OCI-LY7 (cell line): ENCODE data around the gene TSPAN19. TPM values are rescaled to one million over a fixed set of nuclear protein-coding genes. Genes with fewer than 3 reads are reported as not detected.

ENCODE experiments used
- BruUV-seq: library from RNA; stranded (reverse); fragments of 400-500 nt; replicated peaks from 2 replicates; lab custom pipeline; 2021; lab: Mats Ljungman, UMichigan
- CTCF ChIA-PET: fragments of 300-600 bp; sonication (Branson Sonifier 250); formaldehyde crosslinking; loops from one replicate; lab custom pipeline; 2022; ENCODE audit warnings: antibody characterized with exemption; ENCODE audit not compliant: unreplicated experiment; lab: Charles Lee
- POLR2A ChIA-PET: fragments of 300-600 bp; sonication (Branson Sonifier 250); formaldehyde crosslinking; loops from one replicate; lab custom pipeline; 2022; ENCODE audit warnings: antibody characterized with exemption; lab: Charles Lee
- DNase-seq: peaks from one replicate; pipeline ENCODE4 v3.0.0-alpha.2; 2015; ENCODE audit warnings: low spot score
- H2AFZ ChIP-seq: fragments of 200-600 bp; sonication (generic), shearing (Covaris generic); 2 replicates; pipeline ENCODE4 v1.6.1; 2014; ENCODE audit warnings: mild to moderate bottlenecking, antibody characterized with exemption, low read length, moderate library complexity
- H3K27ac ChIP-seq: fragments of 200-600 bp; sonication (generic); 2 replicates; pipeline ENCODE4 v1.5.1; 2014; ENCODE audit warnings: mixed run types, low read depth, mild to moderate bottlenecking, moderate library complexity, low read length, inconsistent platforms; ENCODE audit not compliant: poor library complexity, severe bottlenecking
- H3K36me3 ChIP-seq: fragments of 200-600 bp; sonication (generic); 2 replicates; pipeline ENCODE4 v1.6.1; 2014; ENCODE audit warnings: mild to moderate bottlenecking, antibody characterized with exemption, low read length, moderate library complexity, mixed read lengths; ENCODE audit not compliant: insufficient read depth
- H3K4me1 ChIP-seq: fragments of 200-600 bp; sonication (generic); 2 replicates; pipeline ENCODE4 v1.5.1; 2014; ENCODE audit warnings: mild to moderate bottlenecking, low read length; ENCODE audit not compliant: insufficient read depth, poor library complexity, severe bottlenecking
- H3K4me2 ChIP-seq: fragments of 200-600 bp; sonication (generic); 2 replicates; pipeline ENCODE4 v1.6.1; 2014; ENCODE audit warnings: mild to moderate bottlenecking, low read length
- H3K4me3 ChIP-seq: fragments of 200-600 bp; sonication (generic); 2 replicates; pipeline ENCODE4 v1.5.1; 2014; ENCODE audit warnings: mild to moderate bottlenecking, low read depth, low read length; ENCODE audit not compliant: poor library complexity, severe bottlenecking
- H3K79me2 ChIP-seq: fragments of 200-600 bp; sonication (generic); 2 replicates; pipeline ENCODE4 v1.6.1; 2016; ENCODE audit warnings: low read depth, mild to moderate bottlenecking, low read length, moderate library complexity, mixed read lengths; ENCODE audit not compliant: insufficient read depth
- H3K9me2 ChIP-seq: fragments of 200-600 bp; sonication (generic); 2 replicates; pipeline ENCODE4 v1.6.1; 2016; ENCODE audit warnings: mild to moderate bottlenecking, low read length, mixed read lengths; ENCODE audit not compliant: insufficient read depth
- H3K9me3 ChIP-seq: fragments of 200-600 bp; sonication (generic); 2 replicates; pipeline ENCODE4 v1.6.1; 2014; ENCODE audit warnings: mild to moderate bottlenecking, mixed run types, low read length, mixed read lengths
- H4K20me1 ChIP-seq: fragments of 200-600 bp; sonication (generic); 2 replicates; pipeline ENCODE4 v1.6.1; 2014; ENCODE audit warnings: mild to moderate bottlenecking, antibody characterized with exemption, low read length, moderate library complexity, mixed read lengths; ENCODE audit not compliant: insufficient read depth
- EZH2phosphoT487 ChIP-seq: fragments of 200-600 bp; sonication (generic); IDR thresholded peaks from 2 replicates; pipeline ENCODE4 v1.6.1; 2018; ENCODE audit warnings: low read depth, borderline replicate concordance, mild to moderate bottlenecking, mixed run types, antibody characterized with exemption, low read length, moderate library complexity, mixed read lengths
- intact Hi-C: fragments of 100-400 bp; cut with micrococcal nuclease; formaldehyde crosslinking; loops from one replicate; pipeline ENCODE4 v1.10.0; 2022; ENCODE audit not compliant: unreplicated experiment
- total RNA-seq, 2 experiments: library from RNA; depleted of rRNA in 1 of 2; stranded (reverse); fragments of >200 nt in 1 of 2; shearing (Covaris generic) in 1 of 2; gene quantifications; 2 replicates each; pipeline ENCODE4 v1.2.3, GENCODE V29; 2014 to 2022
- TF ChIP-seq, protein P1 (sequence below): fragments of 200-600 bp; sonication (generic); conservative IDR thresholded peaks from 2 replicates; pipeline ENCODE4 v1.5.1; 2014; ENCODE audit warnings: mild to moderate bottlenecking, antibody characterized with exemption, low read length, moderate library complexity, mixed read lengths

TSPAN19 gene
- total RNA-seq, 2 experiments from 2014 or later = not detected

DNA sequence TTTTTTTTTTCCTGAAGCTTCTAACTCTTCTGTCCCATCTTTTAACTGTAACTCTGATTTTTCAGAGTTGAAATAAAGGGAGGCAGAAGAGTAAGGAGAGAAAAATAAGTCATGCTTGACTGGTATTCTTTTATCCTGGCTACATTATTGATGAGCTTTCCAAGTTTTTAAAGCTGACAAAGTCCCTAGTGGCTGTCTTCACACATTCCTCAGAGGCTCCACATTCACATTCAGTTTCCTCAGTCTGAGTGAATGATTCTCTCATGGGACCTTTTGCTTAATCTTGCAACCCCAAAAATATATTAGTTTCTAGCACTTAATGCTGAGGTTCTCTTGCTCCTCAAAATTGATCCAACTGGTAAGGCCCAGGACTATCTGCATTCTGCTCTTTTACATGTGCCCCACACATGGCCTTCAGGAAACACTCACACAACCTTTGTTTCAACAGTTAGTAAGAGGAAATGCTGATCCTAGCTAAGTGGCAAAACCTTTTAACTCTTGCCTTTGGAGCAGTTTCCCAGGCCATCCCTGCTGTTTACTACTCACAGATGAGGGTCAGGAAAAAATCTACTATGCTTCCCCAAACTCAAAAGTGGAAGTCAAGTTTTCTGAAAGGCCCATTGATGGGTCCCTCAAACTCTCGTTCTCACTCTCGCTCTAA, 61.8 kb downstream of the TSPAN19 start:
- CTCF ChIA-PET = no interaction called here
- Histone ChIP-seq H2AFZ (no peak overlapping the region), H3K36me3 (no peaks in the 10 kb centered on the region), H3K4me2 (no peak overlapping the region), H3K27ac (no peak overlapping the region), H3K9me3 (no peaks in the 10 kb centered on the region), H3K4me1 (no peaks in the 10 kb centered on the region), H3K4me3 (no peak overlapping the region), H3K9me2 (no peaks in the 10 kb centered on the region), H4K20me1 (no peaks in the 10 kb centered on the region), H3K79me2 (no peaks in the 10 kb centered on the region)
- POLR2A ChIA-PET = interaction anchor here (1.1 kb wide), 1 partner anchor 103 kb away, joined by 4 read pairs; no protein-coding TSS in a partner anchor
- TF ChIP-seq, protein P1, sequence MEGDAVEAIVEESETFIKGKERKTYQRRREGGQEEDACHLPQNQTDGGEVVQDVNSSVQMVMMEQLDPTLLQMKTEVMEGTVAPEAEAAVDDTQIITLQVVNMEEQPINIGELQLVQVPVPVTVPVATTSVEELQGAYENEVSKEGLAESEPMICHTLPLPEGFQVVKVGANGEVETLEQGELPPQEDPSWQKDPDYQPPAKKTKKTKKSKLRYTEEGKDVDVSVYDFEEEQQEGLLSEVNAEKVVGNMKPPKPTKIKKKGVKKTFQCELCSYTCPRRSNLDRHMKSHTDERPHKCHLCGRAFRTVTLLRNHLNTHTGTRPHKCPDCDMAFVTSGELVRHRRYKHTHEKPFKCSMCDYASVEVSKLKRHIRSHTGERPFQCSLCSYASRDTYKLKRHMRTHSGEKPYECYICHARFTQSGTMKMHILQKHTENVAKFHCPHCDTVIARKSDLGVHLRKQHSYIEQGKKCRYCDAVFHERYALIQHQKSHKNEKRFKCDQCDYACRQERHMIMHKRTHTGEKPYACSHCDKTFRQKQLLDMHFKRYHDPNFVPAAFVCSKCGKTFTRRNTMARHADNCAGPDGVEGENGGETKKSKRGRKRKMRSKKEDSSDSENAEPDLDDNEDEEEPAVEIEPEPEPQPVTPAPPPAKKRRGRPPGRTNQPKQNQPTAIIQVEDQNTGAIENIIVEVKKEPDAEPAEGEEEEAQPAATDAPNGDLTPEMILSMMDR = no peak
- no peak for TF ChIP-seq EZH2phosphoT487
- intact Hi-C loops = no loop called here
- DNase-seq = no peak
- no TSS peak for BruUV-seq

DNA sequence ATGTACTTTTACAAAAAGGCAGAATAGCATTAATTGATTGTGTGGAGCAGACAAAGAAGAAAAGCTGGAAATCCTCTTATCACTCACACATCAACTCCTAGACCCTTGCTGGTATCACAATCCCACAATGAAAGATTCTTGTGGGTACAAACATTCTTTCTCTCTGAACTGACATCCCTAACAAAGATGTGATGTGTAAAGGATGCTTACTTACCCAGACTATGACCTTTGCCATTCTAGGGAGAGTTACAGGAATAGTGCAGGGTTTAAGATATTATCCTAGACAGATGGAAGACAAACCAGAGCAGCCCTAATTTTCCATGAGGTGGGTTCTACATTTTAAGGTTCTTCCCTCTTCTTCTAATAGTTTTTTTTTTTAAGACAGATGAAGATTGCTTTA, 63.1 kb downstream of the TSPAN19 start:
- DNase-seq = no peak
- TF ChIP-seq, protein P1 = no peak
- no peak for TF ChIP-seq EZH2phosphoT487
- intact Hi-C loops = no loop called here
- no peaks in the 10 kb centered on the region for H4K20me1 ChIP-seq
- H3K9me3 ChIP-seq = no peaks in the 10 kb centered on the region
- ChIA-PET CTCF (no interaction called here), POLR2A (no interaction called here)
- BruUV-seq = no TSS peak
- no peaks in the 10 kb centered on the region for H3K4me1 ChIP-seq
- H3K36me3 ChIP-seq = no peaks in the 10 kb centered on the region
- H3K27ac ChIP-seq = no peak overlapping the region
- no peaks in the 10 kb centered on the region for H3K9me2 ChIP-seq
- no peak overlapping the region for H3K4me2 ChIP-seq
- H3K79me2 ChIP-seq = no peaks in the 10 kb centered on the region
- H3K4me3 ChIP-seq = no peak overlapping the region
- no peak overlapping the region for H2AFZ ChIP-seq

DNA sequence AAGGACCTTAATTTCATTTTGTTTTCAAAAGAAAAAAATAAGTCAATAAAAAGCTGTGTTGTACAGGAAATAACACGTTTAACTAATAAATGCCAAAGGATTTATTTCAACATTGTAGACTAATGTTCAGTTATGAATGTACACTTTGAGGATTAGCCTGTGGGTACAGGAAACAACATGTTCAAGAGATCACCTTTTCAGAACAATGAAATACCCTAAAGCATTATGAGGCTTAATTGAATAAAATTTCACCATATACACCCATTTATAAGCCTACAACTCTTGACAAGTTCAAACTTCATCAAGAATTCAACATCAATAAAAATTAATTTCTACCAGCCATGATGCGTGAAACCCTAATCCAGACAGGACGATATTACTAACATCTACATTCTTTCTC, 66.9 kb downstream of the TSPAN19 start:
- intact Hi-C loops = no loop called here
- CTCF ChIA-PET = no interaction called here
- H3K27ac ChIP-seq = no peak overlapping the region
- H3K79me2 ChIP-seq = no peaks in the 10 kb centered on the region
- H3K9me3 ChIP-seq = no peaks in the 10 kb centered on the region
- no TSS peak for BruUV-seq
- POLR2A ChIA-PET = interaction anchor here (0.5 kb wide), 1 partner anchor 1599 kb away, joined by 3 read pairs; no protein-coding TSS in a partner anchor
- no peaks in the 10 kb centered on the region for H3K4me1 ChIP-seq
- no peak overlapping the region for H2AFZ ChIP-seq
- no peak for DNase-seq
- no peaks in the 10 kb centered on the region for H3K36me3 ChIP-seq
- H4K20me1 ChIP-seq = no peaks in the 10 kb centered on the region
- no peaks in the 10 kb centered on the region for H3K9me2 ChIP-seq
- H3K4me2 ChIP-seq = no peak overlapping the region
- no peak overlapping the region for H3K4me3 ChIP-seq
- TF ChIP-seq, protein P1 = no peak
